ENCODE results near the gene ADIRF. TPM values are rescaled to one million over a fixed set of nuclear protein-coding genes. Genes with fewer than 3 reads are reported as not detected.

The ADIRF gene
- total and polyA plus RNA-seq, 9 of the 15 experiments (the other 6 are each of a cell fraction or from before 2014, with no cell fraction given) = 0.08 TPM; not detected in 8

GRCh38 chr10:86964847-86965190 lies 3.5 kb upstream of the ADIRF start (continued):
- TF ChIP-seq PBX2 (CRISPR knock-in tag; IDR thresholded peaks at IDR 0.05; ENCODE audit: low read depth) (no peak), PBX2 (tag; conservative IDR thresholded peaks at IDR 0.05; ENCODE audit: low read depth) (no peak), BDP1 (IDR thresholded peaks at IDR 0.05; ENCODE audit: insufficient read depth, insufficient read length) (no peak), MEF2A (IDR thresholded peaks at IDR 0.05; ENCODE audit: control insufficient read depth, low read depth, low read length) (no peak), MAFG (tag; conservative IDR thresholded peaks at IDR 0.05) (no peak), GABPA (tag; conservative IDR thresholded peaks at IDR 0.05; ENCODE audit: low read depth) (no peak)

GRCh38 chr10:86965986-86966654 lies 2.2 kb upstream of the ADIRF start:
- intact Hi-C loops (cut with micrococcal nuclease) = no loop called here
- ChIA-PET POLR2A (interaction anchor here (0.6 to 1.6 kb wide), 4 partner anchors 14 to 720 kb away, joined by 3 read pairs; no protein-coding TSS in a partner anchor), CTCF (ENCODE audit: low intra/inter-chr PET ratio) (interaction anchor here (1.6 kb wide), 1 partner anchor 27 kb away, joined by 13 read pairs; no protein-coding TSS in a partner anchor)
- H3K4me2 ChIP-seq (ENCODE audit: insufficient read depth, low read length) = peak overlapping the region; percentile 46; the same call in 1 of the 2 replicates
- H3K9me3 ChIP-seq (replicated peaks; ENCODE audit: control insufficient read depth, insufficient read depth, low read depth, low read length) = no peaks in the 10 kb centered on the region
- TF ChIP-seq MAFG (tag; conservative IDR thresholded peaks at IDR 0.05) (no peak), ZNF354B (CRISPR knock-in tag; IDR thresholded peaks at IDR 0.05) (no peak), SPI1 (IDR thresholded peaks at IDR 0.05; ENCODE audit: borderline replicate concordance, low read depth, low read length) (no peak), EP300 (IDR thresholded peaks at IDR 0.05; ENCODE audit: low read length) (no peak), PREB (CRISPR knock-in tag; IDR thresholded peaks at IDR 0.05) (no peak), LCOR (CRISPR knock-in tag; IDR thresholded peaks at IDR 0.05) (0 out of 2 replicates have a peak, but pooled peaks have one; percentile 15), ZBTB33 (CRISPR knock-in tag; IDR thresholded peaks at IDR 0.05) (peak; percentile 99), EGR1 (conservative IDR thresholded peaks at IDR 0.05) (peak; percentile 37; the same call in 1 of the 2 replicates), FOXP1 (CRISPR knock-in tag; IDR thresholded peaks at IDR 0.05) (no peak)
- DNase-seq (ENCODE audit: extremely low read depth in 1 of 4, low spot score in 3 of 4) (no peak), FAIRE-seq (no peak), ATAC-seq (peak; percentile 32; the same call in 2 of the 3 replicates)
- H4K20me1 ChIP-seq (replicated peaks; ENCODE audit: control insufficient read depth, insufficient read depth, low read length) = no peaks in the 10 kb centered on the region
- no peaks in the 10 kb centered on the region for H3K27me3 ChIP-seq (ENCODE audit: control insufficient read depth in 2 of 2, insufficient read depth in 2 of 2, low read length in 2 of 2)
- no peak overlapping the region for H3K4me3 ChIP-seq
- peak overlapping the region; percentile 99 for H2AFZ ChIP-seq (ENCODE audit: low read depth, low read length)
- 58% methylated on average over 5 of the region's 11 CpGs for WGBS (ENCODE audit: insufficient coverage, low coverage, missing lambda C conversion rate)
- H3K27ac ChIP-seq (ENCODE audit: extremely low read depth, low read depth, low read length) = peak overlapping the region; percentile 53; the same call in 1 of the 3 replicates
- peak overlapping the region; percentile 34 to 63; a peak in 2 of 4 replicates for H3K9ac ChIP-seq (ENCODE audit: insufficient read depth in 1 of 2, low read depth in 2 of 2, low read length in 2 of 2)
- H3K36me3 ChIP-seq (ENCODE audit: control insufficient read depth, insufficient read depth, low read length) = peaks cover 4% of the 10 kb centered on the region; the same call in 1 of the 3 replicates
- in situ Hi-C loops (cut with MboI) = no loop called here
- no peaks in the 10 kb centered on the region for H3K9me1 ChIP-seq (ENCODE audit: control insufficient read depth, insufficient read depth, low read length)
- peaks cover 10 to 44% of the 10 kb centered on the region in 2 experiments; a peak in 4 of 5 replicates for H3K4me1 ChIP-seq (replicated peaks in 1 of 2; ENCODE audit: control insufficient read depth in 2 of 2, insufficient read depth in 2 of 2, low read length in 2 of 2)
- no peaks in the 10 kb centered on the region for H3K79me2 ChIP-seq (ENCODE audit: control insufficient read depth, insufficient read depth, low read length)
- no TSS peak for BruUV-seq (replicated peaks)

All from K562 (cell line).